Spleen (tissue), 11 donors: ENCODE results near the gene MBD5. TPM values are rescaled to one million over a fixed set of nuclear protein-coding genes. Genes with fewer than 3 reads are reported as not detected.
A peak's percentile ranks its signal among the peaks of the same experiment; 100 is the strongest.

Source experiments
- DNase-seq: peaks from one replicate; pipeline ENCODE4 v3.0.0-alpha.2; 2020
- H3K27ac ChIP-seq, 8 donors: fragments of 200-600 bp; sonication (generic) in 7 of 8; 1 replicate in 4 of 8; 2 replicates in 4 of 8; pipeline versions ENCODE4 v1.5.0 to v1.8.0; 2016 to 2021; ENCODE audit warnings: inconsistent platforms in 4 of 8, mild to moderate bottlenecking in 4 of 8, moderate library complexity in 1 of 8
- H3K27me3 ChIP-seq, 7 donors: fragments of 200-600 bp; sonication (generic) in 6 of 7; replicated peaks in 1 of 7; 1 replicate in 4 of 7; 2 replicates in 3 of 7; pipeline versions ENCODE4 v1.5.0 to v1.8.0; 2016 to 2021; ENCODE audit warnings: inconsistent platforms in 3 of 7, mild to moderate bottlenecking in 1 of 7
- H3K36me3 ChIP-seq, 6 donors: fragments of 200-600 bp; sonication (generic) in 5 of 6; 1 replicate in 4 of 6; 2 replicates in 2 of 6; pipeline versions ENCODE4 v1.5.0 to v1.8.0; 2016 to 2021; ENCODE audit warnings: inconsistent platforms in 2 of 6
- H3K4me1 ChIP-seq, 6 donors: fragments of 200-600 bp; sonication (generic) in 5 of 6; 1 replicate in 3 of 6; 2 replicates in 3 of 6; pipeline versions ENCODE4 v1.5.0 to v1.8.0; 2016 to 2021; ENCODE audit warnings: inconsistent platforms in 3 of 6
- H3K4me3 ChIP-seq, 8 donors: fragments of 200-600 bp; sonication (generic) in 7 of 8; 1 replicate in 4 of 8; 2 replicates in 4 of 8; pipeline versions ENCODE4 v1.5.0 to v1.8.0; 2016 to 2021; ENCODE audit warnings: inconsistent platforms in 4 of 8, mild to moderate bottlenecking in 4 of 8, moderate library complexity in 2 of 8
- H3K9me3 ChIP-seq, 8 donors: fragments of 200-600 bp; sonication (generic) in 7 of 8; 1 replicate in 4 of 8; 2 replicates in 4 of 8; pipeline versions ENCODE4 v1.5.0 to v1.8.0; 2016 to 2021; ENCODE audit warnings: inconsistent platforms in 4 of 8
- POLR2A ChIP-seq, 3 donors: fragments of 450-650 bp; IDR thresholded peaks; one replicate each; pipeline ENCODE4 v1.5.1; 2017; ENCODE audit warnings: antibody characterized with exemption in 3 of 3, mild to moderate bottlenecking in 1 of 3
- POLR2AphosphoS5 ChIP-seq, 3 donors: sonication (generic); formaldehyde crosslinking; IDR thresholded peaks; one replicate each; pipeline ENCODE4 v1.5.1; 2017; ENCODE audit warnings: antibody characterized with exemption in 3 of 3
- WGBS, 5 donors: extraction: QIAGEN DNeasy Blood & Tissue Kit in 3 of 5; methylation state at CpG; one replicate each; pipeline versions ENCODE4 v1.1.5 to v1.1.7; 2013 to 2018; 5-methylcytosine and 5-hydroxymethylcytosine counted together
- intact Hi-C: fragments of 100-400 bp; cut with DNase I; formaldehyde crosslinking; loops from one replicate; pipeline ENCODE4 v1.15.0; 2023; ENCODE audit warnings: low total_unique reads
- polyA plus RNA-seq, 3 donors: library from polyadenylated mRNA; stranded (reverse); fragments of 200-250 nt; gene quantifications; one replicate each; pipeline ENCODE4 v1.2.1, GENCODE V29; 2013
- total RNA-seq, 7 donors: library from RNA; depleted of rRNA in 3 of 7; stranded (reverse); fragments of >200 nt in 3 of 7; fragmentation: NEBNext Ultra II Directional in 4 of 7; extraction: Animal tissue kit (Norgen Biotek cat#: 25700) in 4 of 7; gene quantifications; one replicate each; pipeline versions ENCODE4 v1.1.0 to v1.2.1, GENCODE V29; 2016 to 2021
- TF ChIP-seq, protein P1 (sequence below), 11 experiments: fragments of 200-600 bp in 7 of 11; fragments of 450-650 bp in 4 of 11; sonication (generic) in 4 of 11; IDR thresholded peaks in 8 of 11; conservative IDR thresholded peaks in 3 of 11; 1 replicate in 7 of 11; 2 replicates in 4 of 11; pipeline versions ENCODE4 v1.4.0 to v1.8.0; 2016 to 2021; ENCODE audit warnings: antibody characterized with exemption in 11 of 11, inconsistent platforms in 4 of 11, mild to moderate bottlenecking in 1 of 11
- donor health status: healthy with polysubstance abuse.
- donor health status: DM: no; HTN: no; CAD: no; lungs with moderate emphysema.
- donor health status: DM: no; HTN: no; CAD: no.
- donor health status: Bipolar disorder and iron deficiency.
- donor health status: healthy.
- donor health status: DM: no; HTN: no; CAD: no.
- donor health status: DM: yes; HTN: yes; CAD: no.

Gene MBD5
- total and polyA plus RNA-seq, 10 donors = 5.7 to 84.5 (median 60.0) TPM

DNA sequence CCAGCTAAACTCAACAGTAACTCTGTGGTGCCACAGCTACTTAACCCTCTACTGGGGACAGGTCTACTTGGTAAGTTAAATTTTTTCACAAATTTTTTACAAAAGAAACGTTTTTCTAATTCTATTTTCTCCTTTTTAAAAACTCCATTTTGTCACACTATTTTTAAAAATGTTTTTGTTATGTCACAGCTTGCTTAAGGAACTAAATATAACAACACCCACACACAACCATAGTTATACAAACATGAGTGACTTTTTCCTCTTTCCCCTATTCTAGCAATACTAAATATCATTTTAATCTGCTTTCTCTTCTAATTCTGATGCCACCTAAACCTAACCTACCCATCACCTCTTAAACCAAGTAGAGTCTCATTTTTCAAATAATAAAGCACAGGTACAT lies 463.2 kb downstream of the MBD5 start:
- TF ChIP-seq, protein P1, sequence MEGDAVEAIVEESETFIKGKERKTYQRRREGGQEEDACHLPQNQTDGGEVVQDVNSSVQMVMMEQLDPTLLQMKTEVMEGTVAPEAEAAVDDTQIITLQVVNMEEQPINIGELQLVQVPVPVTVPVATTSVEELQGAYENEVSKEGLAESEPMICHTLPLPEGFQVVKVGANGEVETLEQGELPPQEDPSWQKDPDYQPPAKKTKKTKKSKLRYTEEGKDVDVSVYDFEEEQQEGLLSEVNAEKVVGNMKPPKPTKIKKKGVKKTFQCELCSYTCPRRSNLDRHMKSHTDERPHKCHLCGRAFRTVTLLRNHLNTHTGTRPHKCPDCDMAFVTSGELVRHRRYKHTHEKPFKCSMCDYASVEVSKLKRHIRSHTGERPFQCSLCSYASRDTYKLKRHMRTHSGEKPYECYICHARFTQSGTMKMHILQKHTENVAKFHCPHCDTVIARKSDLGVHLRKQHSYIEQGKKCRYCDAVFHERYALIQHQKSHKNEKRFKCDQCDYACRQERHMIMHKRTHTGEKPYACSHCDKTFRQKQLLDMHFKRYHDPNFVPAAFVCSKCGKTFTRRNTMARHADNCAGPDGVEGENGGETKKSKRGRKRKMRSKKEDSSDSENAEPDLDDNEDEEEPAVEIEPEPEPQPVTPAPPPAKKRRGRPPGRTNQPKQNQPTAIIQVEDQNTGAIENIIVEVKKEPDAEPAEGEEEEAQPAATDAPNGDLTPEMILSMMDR (IDR thresholded peaks at IDR 0.05 in 8 of 11, conservative IDR thresholded peaks at IDR 0.05 in 3 of 11) = no peak
- TF ChIP-seq POLR2A (IDR thresholded peaks at IDR 0.05) (no peak), POLR2AphosphoS5 (IDR thresholded peaks at IDR 0.05) (no peak)
- H3K36me3 ChIP-seq = peaks cover 0 to under 1% (median 0%) of the 10 kb centered on the region in 6 donors
- no peaks in the 10 kb centered on the region for H3K4me1 ChIP-seq
- H3K9me3 ChIP-seq = no peaks in the 10 kb centered on the region
- H3K27me3 ChIP-seq = no peaks in the 10 kb centered on the region
- intact Hi-C loops = no loop called here
- WGBS, 5 donors = 46 to 58% (median 52%) methylated on average over 1 of the region's 1 CpG
- no peak overlapping the region for H3K27ac ChIP-seq
- H3K4me3 ChIP-seq = no peak overlapping the region
- no peak for DNase-seq

DNA sequence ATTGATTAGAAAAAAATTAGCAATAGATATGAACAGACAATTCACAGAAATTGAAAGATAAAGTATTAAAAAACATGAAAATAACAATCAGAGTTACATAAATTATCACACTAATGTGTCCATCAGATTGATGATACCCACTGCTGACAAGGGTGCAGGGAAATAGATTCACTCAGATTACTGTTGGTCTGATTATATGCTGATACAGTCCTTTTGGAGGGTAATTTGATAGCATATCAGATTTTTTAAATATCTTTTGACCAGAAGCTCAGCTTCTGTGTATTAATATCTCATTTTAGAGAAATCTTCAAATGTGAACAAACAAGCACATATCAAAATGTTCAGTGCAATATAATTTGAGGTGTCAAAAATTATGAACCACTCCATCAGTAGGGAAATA lies 465.8 kb downstream of the MBD5 start:
- no peaks in the 10 kb centered on the region for H3K4me1 ChIP-seq
- H3K36me3 ChIP-seq = peaks cover 0 to 17% (median 5%) of the 10 kb centered on the region in 6 donors
- no peak for DNase-seq
- intact Hi-C loops = no loop called here
- H3K27me3 ChIP-seq = no peaks in the 10 kb centered on the region
- TF ChIP-seq, protein P1 (IDR thresholded peaks at IDR 0.05 in 8 of 11, conservative IDR thresholded peaks at IDR 0.05 in 3 of 11) = no peak
- no peak for TF ChIP-seq POLR2AphosphoS5 (IDR thresholded peaks at IDR 0.05)
- TF ChIP-seq POLR2A (IDR thresholded peaks at IDR 0.05) = no peak
- no peak overlapping the region for H3K4me3 ChIP-seq
- H3K27ac ChIP-seq = no peak overlapping the region
- H3K9me3 ChIP-seq = no peaks in the 10 kb centered on the region

DNA sequence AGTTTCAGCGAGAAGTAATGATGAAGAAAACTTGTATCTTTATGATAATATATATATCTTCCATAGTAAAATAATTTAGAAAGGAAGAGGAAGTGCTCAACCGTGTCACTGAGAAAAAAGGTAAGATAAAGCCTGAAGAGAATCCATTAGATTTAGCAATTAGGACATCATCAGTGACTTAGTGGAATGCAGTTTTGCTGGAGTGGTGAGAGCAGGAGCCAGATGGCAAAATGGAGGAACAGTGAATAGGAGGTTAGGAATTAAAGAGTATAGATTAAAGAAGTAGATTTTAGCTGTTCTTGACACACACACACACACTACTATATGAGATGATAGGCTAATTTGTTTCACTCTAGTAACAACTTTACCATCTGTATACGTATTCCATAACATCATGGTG lies 466.5 kb downstream of the MBD5 start:
- intact Hi-C loops = no loop called here
- no peak for DNase-seq
- H3K27me3 ChIP-seq = no peaks in the 10 kb centered on the region
- no peaks in the 10 kb centered on the region for H3K9me3 ChIP-seq
- no peak for TF ChIP-seq POLR2AphosphoS5 (IDR thresholded peaks at IDR 0.05)
- 88 to 96% (median 90%) methylated on average over 3 of the region's 3 CpGs for WGBS, 5 donors
- H3K4me3 ChIP-seq = no peak overlapping the region
- H3K27ac ChIP-seq = no peak overlapping the region
- H3K4me1 ChIP-seq = no peaks in the 10 kb centered on the region
- H3K36me3 ChIP-seq = peaks cover 0 to 17% (median 5%) of the 10 kb centered on the region in 6 donors

DNA sequence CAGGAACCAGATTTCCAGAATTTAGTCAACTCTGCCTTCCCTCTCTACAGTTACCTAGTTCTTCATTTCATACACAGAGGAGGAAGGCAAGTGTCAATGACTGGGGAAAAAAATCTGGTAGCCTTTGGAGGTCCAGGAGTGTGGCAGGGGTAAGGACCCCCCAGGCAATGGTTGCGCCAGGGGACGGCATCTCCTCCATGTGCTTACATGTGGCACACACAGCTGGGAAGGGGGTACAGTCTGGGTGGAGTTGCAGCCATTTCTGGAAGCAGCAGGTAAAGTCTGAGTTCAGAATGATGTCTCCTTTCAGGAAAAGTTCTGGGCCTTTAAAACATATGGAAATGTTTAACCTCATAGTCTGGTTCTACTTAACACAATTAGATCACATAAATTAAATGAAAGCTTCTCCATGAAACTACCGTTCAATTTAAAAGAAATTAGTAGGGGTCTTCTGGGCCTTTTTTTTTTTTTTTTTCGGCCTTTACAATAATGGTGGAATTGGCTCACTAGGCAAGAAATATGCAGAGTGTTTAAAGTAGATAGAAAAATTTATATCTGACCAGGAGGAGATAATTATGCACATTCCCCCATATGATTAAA lies 470.0 kb downstream of the MBD5 start:
- Histone ChIP-seq H3K27ac (no peak overlapping the region), H3K4me1 (peaks cover 0 to 20% (median 0%) of the 10 kb centered on the region in 6 donors), H3K9me3 (no peaks in the 10 kb centered on the region), H3K36me3 (peaks cover 0 to 17% (median 5%) of the 10 kb centered on the region in 6 donors), H3K27me3 (no peaks in the 10 kb centered on the region), H3K4me3 (no peak overlapping the region)
- TF ChIP-seq, protein P1 (IDR thresholded peaks at IDR 0.05 in 8 of 11, conservative IDR thresholded peaks at IDR 0.05 in 3 of 11) = no peak
- no peak for TF ChIP-seq POLR2A (IDR thresholded peaks at IDR 0.05)
- TF ChIP-seq POLR2AphosphoS5 (IDR thresholded peaks at IDR 0.05) = no peak
- 95 to 97% (median 97%) methylated on average over 4 of the region's 4 CpGs for WGBS, 5 donors
- intact Hi-C loops = no loop called here
- peak; percentile 42 for DNase-seq
